ENCODE measurements around the gene SDE2. TPM values are rescaled to one million over a fixed set of nuclear protein-coding genes. Genes with fewer than 3 reads are reported as not detected.

The SDE2 gene
- total RNA-seq, 1 experiment from 2014 or later = 18.3 TPM

DNA sequence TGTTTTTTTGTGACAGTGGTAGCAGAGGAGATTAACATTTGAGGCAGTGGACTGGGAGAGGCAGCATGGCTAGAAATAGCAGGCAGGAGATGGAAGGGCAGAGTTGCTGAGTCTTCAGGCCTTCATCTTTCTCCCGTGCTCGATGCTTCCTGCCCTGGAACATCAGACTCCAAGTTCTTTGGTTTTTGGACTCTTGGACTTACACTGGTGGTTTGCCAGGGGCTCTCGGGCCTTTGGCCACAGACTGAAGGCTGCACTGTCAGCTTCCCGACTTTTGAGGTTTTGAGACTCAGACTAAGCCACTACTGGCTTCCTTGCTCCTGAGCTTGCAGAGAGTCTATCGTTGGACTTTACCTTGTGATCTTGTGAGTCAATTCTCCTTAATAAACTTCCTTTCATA is 33.9 kb downstream of the SDE2 start:
- DNase-seq (ENCODE audit: low read depth, low spot score) (no peak), ATAC-seq (no peak)
- CTCF ChIA-PET = no interaction called here
- in situ Hi-C loops (cut with HindIII; ENCODE audit: low pct_unique_long_range_greater_than_20kb, low sequenced_read_pairs) (no loop called here), intact Hi-C loops (cut with micrococcal nuclease; ENCODE audit: unreplicated experiment) (no loop called here)
- H3K9me3 ChIP-seq (ENCODE audit: control insufficient read depth, insufficient read depth, low read depth, low read length) = no peaks in the 10 kb centered on the region
- H3K36me3 ChIP-seq (ENCODE audit: control insufficient read depth, insufficient read depth, low read length) = no peaks in the 10 kb centered on the region
- POLR2A ChIA-PET = no interaction called here
- H3K27me3 ChIP-seq (ENCODE audit: control insufficient read depth, insufficient read depth, low read length) = no peaks in the 10 kb centered on the region
- TF ChIP-seq, protein P1, sequence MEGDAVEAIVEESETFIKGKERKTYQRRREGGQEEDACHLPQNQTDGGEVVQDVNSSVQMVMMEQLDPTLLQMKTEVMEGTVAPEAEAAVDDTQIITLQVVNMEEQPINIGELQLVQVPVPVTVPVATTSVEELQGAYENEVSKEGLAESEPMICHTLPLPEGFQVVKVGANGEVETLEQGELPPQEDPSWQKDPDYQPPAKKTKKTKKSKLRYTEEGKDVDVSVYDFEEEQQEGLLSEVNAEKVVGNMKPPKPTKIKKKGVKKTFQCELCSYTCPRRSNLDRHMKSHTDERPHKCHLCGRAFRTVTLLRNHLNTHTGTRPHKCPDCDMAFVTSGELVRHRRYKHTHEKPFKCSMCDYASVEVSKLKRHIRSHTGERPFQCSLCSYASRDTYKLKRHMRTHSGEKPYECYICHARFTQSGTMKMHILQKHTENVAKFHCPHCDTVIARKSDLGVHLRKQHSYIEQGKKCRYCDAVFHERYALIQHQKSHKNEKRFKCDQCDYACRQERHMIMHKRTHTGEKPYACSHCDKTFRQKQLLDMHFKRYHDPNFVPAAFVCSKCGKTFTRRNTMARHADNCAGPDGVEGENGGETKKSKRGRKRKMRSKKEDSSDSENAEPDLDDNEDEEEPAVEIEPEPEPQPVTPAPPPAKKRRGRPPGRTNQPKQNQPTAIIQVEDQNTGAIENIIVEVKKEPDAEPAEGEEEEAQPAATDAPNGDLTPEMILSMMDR (IDR thresholded peaks at IDR 0.05) = no peak
- TF ChIP-seq TCF7L2 (IDR thresholded peaks at IDR 0.05; ENCODE audit: low read depth, low read length) (no peak), POLR2AphosphoS5 (IDR thresholded peaks at IDR 0.05; ENCODE audit: low read depth, low read length) (no peak), SIN3A (IDR thresholded peaks at IDR 0.05; ENCODE audit: borderline replicate concordance, insufficient read depth, low read depth, low read length) (no peak)
- TF ChIP-seq, protein P2, sequence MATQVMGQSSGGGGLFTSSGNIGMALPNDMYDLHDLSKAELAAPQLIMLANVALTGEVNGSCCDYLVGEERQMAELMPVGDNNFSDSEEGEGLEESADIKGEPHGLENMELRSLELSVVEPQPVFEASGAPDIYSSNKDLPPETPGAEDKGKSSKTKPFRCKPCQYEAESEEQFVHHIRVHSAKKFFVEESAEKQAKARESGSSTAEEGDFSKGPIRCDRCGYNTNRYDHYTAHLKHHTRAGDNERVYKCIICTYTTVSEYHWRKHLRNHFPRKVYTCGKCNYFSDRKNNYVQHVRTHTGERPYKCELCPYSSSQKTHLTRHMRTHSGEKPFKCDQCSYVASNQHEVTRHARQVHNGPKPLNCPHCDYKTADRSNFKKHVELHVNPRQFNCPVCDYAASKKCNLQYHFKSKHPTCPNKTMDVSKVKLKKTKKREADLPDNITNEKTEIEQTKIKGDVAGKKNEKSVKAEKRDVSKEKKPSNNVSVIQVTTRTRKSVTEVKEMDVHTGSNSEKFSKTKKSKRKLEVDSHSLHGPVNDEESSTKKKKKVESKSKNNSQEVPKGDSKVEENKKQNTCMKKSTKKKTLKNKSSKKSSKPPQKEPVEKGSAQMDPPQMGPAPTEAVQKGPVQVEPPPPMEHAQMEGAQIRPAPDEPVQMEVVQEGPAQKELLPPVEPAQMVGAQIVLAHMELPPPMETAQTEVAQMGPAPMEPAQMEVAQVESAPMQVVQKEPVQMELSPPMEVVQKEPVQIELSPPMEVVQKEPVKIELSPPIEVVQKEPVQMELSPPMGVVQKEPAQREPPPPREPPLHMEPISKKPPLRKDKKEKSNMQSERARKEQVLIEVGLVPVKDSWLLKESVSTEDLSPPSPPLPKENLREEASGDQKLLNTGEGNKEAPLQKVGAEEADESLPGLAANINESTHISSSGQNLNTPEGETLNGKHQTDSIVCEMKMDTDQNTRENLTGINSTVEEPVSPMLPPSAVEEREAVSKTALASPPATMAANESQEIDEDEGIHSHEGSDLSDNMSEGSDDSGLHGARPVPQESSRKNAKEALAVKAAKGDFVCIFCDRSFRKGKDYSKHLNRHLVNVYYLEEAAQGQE (IDR thresholded peaks at IDR 0.05; ENCODE audit: insufficient read depth in 1 of 2, low read depth in 2 of 2, low read length in 1 of 2) = no peak
- no TSS peak for BruUV-seq (replicated peaks)
- no peak overlapping the region for H3K27ac ChIP-seq (ENCODE audit: low read length)
- H3K4me3 ChIP-seq (ENCODE audit: low read depth in 2 of 2, low read length in 2 of 2) = no peak overlapping the region
- peaks cover 4% of the 10 kb centered on the region; the same call in 1 of the 2 replicates for H3K4me1 ChIP-seq (ENCODE audit: control insufficient read depth, insufficient read depth, low read length)

DNA sequence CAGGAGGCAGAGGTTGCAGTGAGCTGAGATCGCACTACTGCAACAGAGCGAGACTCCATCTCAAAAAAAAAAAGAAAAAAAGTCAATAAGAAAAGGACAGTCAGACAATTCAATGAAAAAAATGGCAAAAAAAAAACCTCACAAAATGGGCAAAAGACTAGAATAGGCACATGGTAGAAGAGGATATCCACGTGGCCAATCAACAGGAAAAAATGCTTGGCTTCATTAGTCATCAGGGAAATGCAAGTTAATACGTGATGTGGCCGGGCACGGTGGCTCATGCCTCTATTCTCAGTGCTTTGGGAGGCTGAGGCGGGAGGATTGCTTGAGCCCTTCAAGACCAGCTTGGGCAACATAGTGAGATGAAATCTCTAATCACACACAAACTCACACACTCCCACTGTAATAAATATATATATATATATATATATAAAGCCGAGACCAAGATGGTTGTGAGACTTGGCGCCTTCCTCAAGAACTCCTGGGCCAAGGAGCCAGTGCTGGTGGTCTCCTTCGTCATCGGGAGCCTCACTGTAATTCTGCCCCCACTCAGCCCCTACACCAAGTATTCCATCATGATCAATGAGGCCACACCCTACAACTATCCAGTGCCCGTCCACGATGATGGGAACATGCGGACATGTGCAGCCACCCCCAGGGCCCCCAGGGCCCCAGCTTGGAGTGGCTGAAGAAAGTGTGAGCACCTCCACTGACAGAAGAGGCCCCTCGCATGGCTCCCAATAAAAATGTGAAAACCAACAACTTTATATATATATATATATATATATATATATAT is 35.2 kb downstream of the SDE2 start:
- no TSS peak for BruUV-seq (replicated peaks)
- intact Hi-C loops (cut with micrococcal nuclease; ENCODE audit: unreplicated experiment) (no loop called here), in situ Hi-C loops (cut with HindIII; ENCODE audit: low pct_unique_long_range_greater_than_20kb, low sequenced_read_pairs) (no loop called here)
- Histone ChIP-seq H3K27ac (ENCODE audit: low read length) (no peak overlapping the region), H3K9me3 (ENCODE audit: control insufficient read depth, insufficient read depth, low read depth, low read length) (no peaks in the 10 kb centered on the region), H3K4me3 (ENCODE audit: low read depth in 2 of 2, low read length in 2 of 2) (no peak overlapping the region), H3K4me1 (ENCODE audit: control insufficient read depth, insufficient read depth, low read length) (peaks cover 4% of the 10 kb centered on the region; the same call in 1 of the 2 replicates), H3K27me3 (ENCODE audit: control insufficient read depth, insufficient read depth, low read length) (no peaks in the 10 kb centered on the region), H3K36me3 (ENCODE audit: control insufficient read depth, insufficient read depth, low read length) (no peaks in the 10 kb centered on the region)
- ATAC-seq = no peak
- TF ChIP-seq TCF7L2 (IDR thresholded peaks at IDR 0.05; ENCODE audit: low read depth, low read length) = no peak
- TF ChIP-seq, protein P1 (IDR thresholded peaks at IDR 0.05) = no peak
- CTCF ChIA-PET = no interaction called here
- POLR2A ChIA-PET = interaction anchor here (0.7 kb wide), 1 partner anchor 496 kb away, joined by 4 read pairs; no protein-coding TSS in a partner anchor
- no peak for DNase-seq (ENCODE audit: low read depth, low spot score)
